IMR-90 (cell line): ENCODE data around the gene C15orf62.

Experiments used
- BHLHE40 ChIP-seq: fragments of 150-350 bp; IDR thresholded peaks from 2 replicates; pipeline ENCODE4 v1.6.1; 2016; ENCODE audit warnings: mild to moderate bottlenecking, low read depth, low read length
- CEBPB ChIP-seq: IDR thresholded peaks from 2 replicates; pipeline ENCODE4 v1.6.1; 2012; ENCODE audit warnings: low read depth, low read length, improper control_type of control experiment
- CHD1 ChIP-seq: IDR thresholded peaks from 2 replicates; pipeline ENCODE4 v1.6.1; 2012; ENCODE audit warnings: low read depth, low read length, improper control_type of control experiment
- ELK1 ChIP-seq: fragments of 150-350 bp; IDR thresholded peaks from 2 replicates; pipeline ENCODE4 v1.6.1; 2016; ENCODE audit warnings: low read depth, mild to moderate bottlenecking, low read length, moderate library complexity, borderline replicate concordance
- FOS ChIP-seq: fragments of 150-350 bp; IDR thresholded peaks from 2 replicates; pipeline ENCODE4 v1.6.1; 2016; ENCODE audit warnings: low read depth, low read length
- MAFK ChIP-seq: IDR thresholded peaks from 2 replicates; pipeline ENCODE4 v1.6.1; 2012; ENCODE audit warnings: low read depth, low read length, improper control_type of control experiment
- MAZ ChIP-seq: IDR thresholded peaks from 2 replicates; pipeline ENCODE4 v1.6.1; 2012; ENCODE audit warnings: low read depth, mild to moderate bottlenecking, low read length, improper control_type of control experiment, moderate library complexity, borderline replicate concordance
- MXI1 ChIP-seq: IDR thresholded peaks from 2 replicates; pipeline ENCODE4 v1.6.1; 2012; ENCODE audit warnings: low read depth, mild to moderate bottlenecking, low read length, moderate library complexity, borderline replicate concordance
- NFE2L2 ChIP-seq: fragments of 150-350 bp; IDR thresholded peaks from 2 replicates; pipeline ENCODE4 v1.6.1; 2016; ENCODE audit warnings: low read depth, mild to moderate bottlenecking, low read length
- POLR2A ChIP-seq: IDR thresholded peaks from 2 replicates; pipeline ENCODE4 v1.6.1; 2012; ENCODE audit warnings: mild to moderate bottlenecking, low read depth, low read length
- RAD21 ChIP-seq: IDR thresholded peaks from 2 replicates; pipeline ENCODE4 v1.6.1; 2012; ENCODE audit warnings: low read length, improper control_type of control experiment
- TF ChIP-seq, protein P1 (sequence below): conservative IDR thresholded peaks from 2 replicates; pipeline ENCODE4 v1.5.1; 2012; ENCODE audit warnings: mild to moderate bottlenecking, low read depth, low read length, improper control_type of control experiment
- TF ChIP-seq, protein P2 (sequence below): fragments of 150-350 bp; IDR thresholded peaks from 2 replicates; pipeline ENCODE4 v1.6.1; 2017; ENCODE audit warnings: mild to moderate bottlenecking, antibody characterized with exemption, low read length, low read depth

DNA sequence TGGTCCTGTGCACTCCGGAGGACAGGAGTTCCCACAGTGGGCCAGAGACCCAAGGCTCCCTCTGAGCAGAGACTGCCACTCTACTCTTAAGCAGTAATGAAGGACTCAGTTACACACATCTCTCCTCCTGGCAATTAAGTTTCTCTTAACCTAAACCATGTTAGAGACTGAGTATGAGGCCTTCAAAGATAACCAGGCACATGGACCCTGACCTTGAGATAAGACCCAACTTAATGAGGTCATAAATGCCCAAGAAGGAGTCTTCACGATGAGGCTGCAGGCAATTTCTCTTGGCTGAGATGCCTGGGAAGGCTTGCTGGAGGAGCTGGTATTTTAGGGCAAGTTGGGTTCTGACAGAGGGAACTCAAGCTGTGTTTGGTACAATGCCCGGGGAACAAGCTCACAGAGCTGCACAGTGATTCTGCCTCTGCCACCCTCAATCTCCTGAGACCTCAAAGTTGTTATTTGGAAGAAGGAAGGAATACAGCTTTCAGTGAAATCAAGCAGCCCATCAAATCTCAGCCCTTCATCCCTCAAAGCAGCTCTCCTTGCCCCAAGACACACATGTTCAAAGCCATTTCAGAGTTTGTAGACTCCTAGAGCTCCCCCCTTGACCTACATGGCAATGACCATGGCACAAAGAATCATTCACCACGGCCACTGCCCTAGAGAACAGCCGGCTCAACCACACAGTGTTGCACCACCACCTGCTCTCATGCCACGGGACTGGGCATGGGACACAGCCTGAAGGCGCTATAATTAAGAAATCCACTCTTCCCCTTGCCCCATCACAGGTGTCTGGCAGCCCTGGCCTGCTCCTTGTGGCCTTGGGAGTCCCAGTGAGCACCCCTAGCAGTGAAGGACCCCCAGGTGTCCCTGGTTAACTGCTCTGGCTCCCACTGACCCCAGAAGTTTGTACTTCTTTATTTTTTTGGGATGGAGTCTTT lies 21.8 kb upstream of the C15orf62 start:
- TF ChIP-seq FOS = no peak
- no peak for TF ChIP-seq MAZ
- TF ChIP-seq, protein P1, sequence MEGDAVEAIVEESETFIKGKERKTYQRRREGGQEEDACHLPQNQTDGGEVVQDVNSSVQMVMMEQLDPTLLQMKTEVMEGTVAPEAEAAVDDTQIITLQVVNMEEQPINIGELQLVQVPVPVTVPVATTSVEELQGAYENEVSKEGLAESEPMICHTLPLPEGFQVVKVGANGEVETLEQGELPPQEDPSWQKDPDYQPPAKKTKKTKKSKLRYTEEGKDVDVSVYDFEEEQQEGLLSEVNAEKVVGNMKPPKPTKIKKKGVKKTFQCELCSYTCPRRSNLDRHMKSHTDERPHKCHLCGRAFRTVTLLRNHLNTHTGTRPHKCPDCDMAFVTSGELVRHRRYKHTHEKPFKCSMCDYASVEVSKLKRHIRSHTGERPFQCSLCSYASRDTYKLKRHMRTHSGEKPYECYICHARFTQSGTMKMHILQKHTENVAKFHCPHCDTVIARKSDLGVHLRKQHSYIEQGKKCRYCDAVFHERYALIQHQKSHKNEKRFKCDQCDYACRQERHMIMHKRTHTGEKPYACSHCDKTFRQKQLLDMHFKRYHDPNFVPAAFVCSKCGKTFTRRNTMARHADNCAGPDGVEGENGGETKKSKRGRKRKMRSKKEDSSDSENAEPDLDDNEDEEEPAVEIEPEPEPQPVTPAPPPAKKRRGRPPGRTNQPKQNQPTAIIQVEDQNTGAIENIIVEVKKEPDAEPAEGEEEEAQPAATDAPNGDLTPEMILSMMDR = no peak
- TF ChIP-seq MAFK = no peak
- TF ChIP-seq, protein P2, sequence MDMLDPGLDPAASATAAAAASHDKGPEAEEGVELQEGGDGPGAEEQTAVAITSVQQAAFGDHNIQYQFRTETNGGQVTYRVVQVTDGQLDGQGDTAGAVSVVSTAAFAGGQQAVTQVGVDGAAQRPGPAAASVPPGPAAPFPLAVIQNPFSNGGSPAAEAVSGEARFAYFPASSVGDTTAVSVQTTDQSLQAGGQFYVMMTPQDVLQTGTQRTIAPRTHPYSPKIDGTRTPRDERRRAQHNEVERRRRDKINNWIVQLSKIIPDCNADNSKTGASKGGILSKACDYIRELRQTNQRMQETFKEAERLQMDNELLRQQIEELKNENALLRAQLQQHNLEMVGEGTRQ = no peak
- TF ChIP-seq RAD21 = no peak
- no peak for TF ChIP-seq NFE2L2
- no peak for TF ChIP-seq ELK1
- TF ChIP-seq CHD1 = no peak
- TF ChIP-seq POLR2A = no peak
- no peak for TF ChIP-seq BHLHE40
- no peak for TF ChIP-seq CEBPB
- no peak for TF ChIP-seq MXI1
